Psoas muscle (tissue), 8 donors: ENCODE data around the gene BBS4. TPM values are rescaled to one million over a fixed set of nuclear protein-coding genes. Genes with fewer than 3 reads are reported as not detected.
"Not testable (repeated sequence)": the region's sequence is repeated elsewhere in the genome, so short reads cannot be mapped to it uniquely, and the experiment has no call there.

Source experiments
- ATAC-seq, 4 donors: fragments of 200-7000 bp; cut with Tn5 transposase; one replicate each; pipeline ENCODE4 v1.9.1; 2020; ENCODE audit warnings: moderate library complexity in 3 of 4, mild to moderate bottlenecking in 2 of 4
- DNase-seq, 2 donors: peaks; one replicate each; pipeline ENCODE4 v3.0.0-alpha.2; 2020
- H3K27ac ChIP-seq: fragments of 200-600 bp; one replicate; pipeline ENCODE4 v1.8.0; 2022
- H3K27me3 ChIP-seq, 3 donors: fragments of 200-600 bp in 1 of 3; one replicate each; pipeline versions ENCODE4 v1.6.1 to v1.8.0; 2013 to 2022; ENCODE audit warnings: low read length in 2 of 3, mild to moderate bottlenecking in 2 of 3, moderate library complexity in 1 of 3; ENCODE audit not compliant: insufficient read depth in 3 of 3
- H3K36me3 ChIP-seq, 2 donors: fragments of 200-600 bp in 1 of 2; one replicate each; pipeline versions ENCODE4 v1.6.1 to v1.8.0; 2013 to 2022; ENCODE audit warnings: low read depth in 1 of 2, mild to moderate bottlenecking in 1 of 2, moderate library complexity in 1 of 2; ENCODE audit not compliant: insufficient read depth in 1 of 2
- H3K4me1 ChIP-seq: fragments of 200-600 bp; one replicate; pipeline ENCODE4 v1.8.0; 2022
- H3K4me3 ChIP-seq: fragments of 200-600 bp; one replicate; pipeline ENCODE4 v1.8.0; 2022; ENCODE audit warnings: mild to moderate bottlenecking
- H3K9me3 ChIP-seq: fragments of 200-600 bp; one replicate; pipeline ENCODE4 v1.8.0; 2022
- CTCF ChIP-seq: fragments of 200-600 bp; IDR thresholded peaks from one replicate; pipeline ENCODE4 v1.8.0; 2022; ENCODE audit warnings: antibody characterized with exemption
- WGBS, 3 donors: extraction: QIAGEN DNeasy Blood & Tissue Kit; methylation state at CpG; one replicate each; pipeline versions ENCODE4 v1.1.6 to v1.1.7; 2013; 5-methylcytosine and 5-hydroxymethylcytosine counted together
- intact Hi-C, 2 donors: fragments of 100-400 bp; cut with DNase I; formaldehyde crosslinking; loops; one replicate each; pipeline versions ENCODE4 v1.11.0 to v1.14.2; 2022
- polyA plus RNA-seq, 3 donors: library from polyadenylated mRNA; stranded (reverse); fragments of 200-250 nt; gene quantifications; one replicate each; pipeline ENCODE4 v1.2.3, GENCODE V29; 2013
- total RNA-seq, 4 donors: library from RNA; stranded (reverse); fragmentation: NEBNext Ultra II Directional in 2 of 4; extraction: Animal tissue kit (Norgen Biotek cat#: 25700) in 2 of 4; gene quantifications; one replicate each; pipeline versions ENCODE4 v1.2.1 to v1.2.4, GENCODE V29; 2021 to 2023
- donor health status: healthy with polysubstance abuse.
- donor health status: DM: no; HTN: no; CAD: no; lungs with moderate emphysema.
- donor health status: Bipolar disorder and iron deficiency.
- donor health status: healthy.
- donor health status: DM: yes; HTN: yes; CAD: no.
- donor health status: DM: no; HTN: no; CAD: no.
- donor health status: DM: no; HTN: no; CAD: no.
- donor health status: DM: yes; HTN: yes; CAD: no.

BBS4 gene
- total and polyA plus RNA-seq, 7 donors, result 12.0 to 38.6 (median 15.9) TPM

- H3K4me3 ChIP-seq, result no peak overlapping the region
- H3K36me3 ChIP-seq, result peaks cover 0 to 51% of the 10 kb centered on the region in 2 donors
- no peak overlapping the region for H3K27ac ChIP-seq
- DNase-seq, result peak; percentile 32 to 73
- TF ChIP-seq CTCF, result peak; percentile 66
- no peaks in the 10 kb centered on the region for H3K27me3 ChIP-seq
- H3K9me3 ChIP-seq, result no peaks in the 10 kb centered on the region
- WGBS, 3 donors, result 21 to 31% (median 31%) methylated on average over 3 of the region's 3 CpGs
- intact Hi-C loops, result loop anchor here in 1 of 2 donors (5.0 kb wide), 2 partner anchors 360 to 550 kb away; no protein-coding TSS in a partner anchor
- ATAC-seq, result peak; percentile 68 to 91 (median 78)
- H3K4me1 ChIP-seq, result peaks cover 11% of the 10 kb centered on the region
These were observed 36.2 kb downstream of the BBS4 start for GRCh38 chr15:72722071-72722696.

- intact Hi-C loops, result loop anchor here in 1 of 2 donors (5.0 kb wide), 2 partner anchors 358 to 548 kb away; no protein-coding TSS in a partner anchor
- no peak overlapping the region for H3K27ac ChIP-seq
- H3K4me1 ChIP-seq, result peaks cover 11% of the 10 kb centered on the region
- H3K36me3 ChIP-seq, result peaks cover 0 to 47% of the 10 kb centered on the region in 2 donors
- TF ChIP-seq CTCF, result no peak
- no peak for ATAC-seq
- DNase-seq, result no peak
- WGBS, 3 donors, result 81 to 85% (median 85%) methylated on average over 1 of the region's 1 CpG
- H3K4me3 ChIP-seq, result no peak overlapping the region
- H3K27me3 ChIP-seq, result no peaks in the 10 kb centered on the region
- H3K9me3 ChIP-seq, result no peaks in the 10 kb centered on the region
These were observed 38.0 kb downstream of the BBS4 start for GRCh38 chr15:72724028-72724427.

GRCh38 chr15:72725446-72725845 lies 39.4 kb downstream of the BBS4 start:
- no peaks in the 10 kb centered on the region for H3K9me3 ChIP-seq
- 86 to 92% (median 89%) methylated on average over 3 of the region's 3 CpGs for WGBS, 3 donors
- no peak overlapping the region for H3K4me3 ChIP-seq
- no peak for TF ChIP-seq CTCF
- no peak overlapping the region for H3K27ac ChIP-seq
- DNase-seq, result no peak
- peaks cover 0 to 51% of the 10 kb centered on the region in 2 donors for H3K36me3 ChIP-seq
- H3K4me1 ChIP-seq, result peaks cover 11% of the 10 kb centered on the region
- intact Hi-C loops, result no loop called here
- ATAC-seq, result no peak
- H3K27me3 ChIP-seq, result no peaks in the 10 kb centered on the region

- H3K9me3 ChIP-seq, DNase-seq, intact Hi-C loops, ATAC-seq, H3K4me3 ChIP-seq, H3K27ac ChIP-seq, H3K27me3 ChIP-seq: not testable (repeated sequence)
- Histone ChIP-seq H3K4me1 (peaks cover 11% of the 10 kb centered on the region), H3K36me3 (peaks cover 0 to 54% of the 10 kb centered on the region in 2 donors)
- 97 to 98% (median 97%) methylated on average over 6 of the region's 6 CpGs for WGBS, 3 donors
These were observed 39.8 kb downstream of the BBS4 start for GRCh38 chr15:72725851-72726250.

- ATAC-seq (no peak), DNase-seq (no peak)
- H3K9me3 ChIP-seq, result no peaks in the 10 kb centered on the region
- peaks cover 3 to 67% of the 10 kb centered on the region in 2 donors for H3K36me3 ChIP-seq
- H3K27ac ChIP-seq, result no peak overlapping the region
- no peaks in the 10 kb centered on the region for H3K27me3 ChIP-seq
- no peak overlapping the region for H3K4me3 ChIP-seq
- H3K4me1 ChIP-seq, result peaks cover 2% of the 10 kb centered on the region
- no peak for TF ChIP-seq CTCF
- intact Hi-C loops, result no loop called here
These were observed 41.1 kb downstream of the BBS4 start for GRCh38 chr15:72727154-72727553.

- intact Hi-C loops, result not testable (repeated sequence)
- peaks cover 3 to 75% of the 10 kb centered on the region in 2 donors for H3K36me3 ChIP-seq
- 93 to 97% (median 93%) methylated on average over 1 of the region's 1 CpG for WGBS, 3 donors
These were observed 42.2 kb downstream of the BBS4 start for GRCh38 chr15:72728249-72728648.

More at GRCh38 chr15:72728249-72728648, 42.2 kb downstream of the BBS4 start:
- H3K4me1 ChIP-seq, H3K27me3 ChIP-seq, H3K4me3 ChIP-seq, DNase-seq, ATAC-seq, H3K9me3 ChIP-seq, H3K27ac ChIP-seq: not testable (repeated sequence)
